IPS DF 6.9 (cell line): Measurements from ENCODE around the gene GLI3.
A peak's percentile ranks its signal among the peaks of the same experiment; 100 is the strongest.

Experiments used
- DNase-seq: peaks from one replicate; pipeline ENCODE4 v3.0.0-alpha.2; 2013; ENCODE audit warnings: low read depth, low spot score
- H3K27ac ChIP-seq: one replicate; pipeline ENCODE4 v1.5.1; 2013; ENCODE audit warnings: low read length, control low read depth
- H3K27me3 ChIP-seq: 2 replicates; pipeline ENCODE4 v1.6.1; 2013; ENCODE audit warnings: mild to moderate bottlenecking, low read length; ENCODE audit not compliant: control insufficient read depth, insufficient read depth
- H3K36me3 ChIP-seq: 2 replicates; pipeline ENCODE4 v1.6.1; 2013; ENCODE audit warnings: low read length; ENCODE audit not compliant: control insufficient read depth, insufficient read depth
- H3K4me1 ChIP-seq: 2 replicates; pipeline ENCODE4 v1.6.1; 2013; ENCODE audit warnings: low read length; ENCODE audit not compliant: control insufficient read depth, insufficient read depth
- H3K4me3 ChIP-seq: 2 replicates; pipeline ENCODE4 v1.5.1; 2013; ENCODE audit warnings: mild to moderate bottlenecking, low read length
- H3K9me3 ChIP-seq: 2 replicates; pipeline ENCODE4 v1.6.1; 2013; ENCODE audit warnings: low read length, inconsistent platforms; ENCODE audit not compliant: control insufficient read depth, insufficient read depth
- WGBS: extraction: QIAGEN DNeasy Blood & Tissue Kit; methylation state at CpG from one replicate; pipeline ENCODE4 v1.1.7; 2013; ENCODE audit warnings: mixed read lengths, missing lambda C conversion rate; ENCODE audit not compliant: insufficient read length, insufficient coverage; 5-methylcytosine and 5-hydroxymethylcytosine counted together

The GLI3 gene

GRCh38 chr7:42014625-42015618, 222.1 kb downstream of the GLI3 start:
- DNase-seq: peak; percentile 63
- no peaks in the 10 kb centered on the region; the same call in 1 of the 2 replicates for H3K36me3 ChIP-seq
- H3K27me3 ChIP-seq: no peaks in the 10 kb centered on the region
- no peak overlapping the region for H3K27ac ChIP-seq
- no peaks in the 10 kb centered on the region for H3K9me3 ChIP-seq
- H3K4me1 ChIP-seq: no peaks in the 10 kb centered on the region
- no CpG with 5 or more reads among the region's 9 CpGs for WGBS
- no peak overlapping the region for H3K4me3 ChIP-seq

- H3K9me3 ChIP-seq: no peaks in the 10 kb centered on the region
- WGBS: no CpG with 5 or more reads among the region's 5 CpGs
- no peak overlapping the region for H3K4me3 ChIP-seq
- no peak overlapping the region for H3K27ac ChIP-seq
- H3K4me1 ChIP-seq: no peaks in the 10 kb centered on the region
- H3K36me3 ChIP-seq: no peaks in the 10 kb centered on the region
- no peaks in the 10 kb centered on the region for H3K27me3 ChIP-seq
- DNase-seq: no peak
Observed at GRCh38 chr7:42012786-42013360, 224.1 kb downstream of the GLI3 start.

- H3K4me3 ChIP-seq: no peak overlapping the region
- no peaks in the 10 kb centered on the region for H3K9me3 ChIP-seq
- no peaks in the 10 kb centered on the region for H3K36me3 ChIP-seq
- no CpG with 5 or more reads among the region's 3 CpGs for WGBS
- no peaks in the 10 kb centered on the region for H3K27me3 ChIP-seq
- no peaks in the 10 kb centered on the region for H3K4me1 ChIP-seq
- DNase-seq: no peak
- no peak overlapping the region for H3K27ac ChIP-seq
Observed at GRCh38 chr7:42012313-42012712, 224.7 kb downstream of the GLI3 start.

- H3K36me3 ChIP-seq: no peaks in the 10 kb centered on the region
- no CpG with 5 or more reads among the region's 10 CpGs for WGBS
- H3K27ac ChIP-seq: no peak overlapping the region
- H3K27me3 ChIP-seq: no peaks in the 10 kb centered on the region
- no peaks in the 10 kb centered on the region for H3K4me1 ChIP-seq
- H3K9me3 ChIP-seq: no peaks in the 10 kb centered on the region
- DNase-seq: no peak
- H3K4me3 ChIP-seq: no peak overlapping the region
Observed at GRCh38 chr7:42011846-42012245, 225.2 kb downstream of the GLI3 start.

GRCh38 chr7:42010751-42011150, 226.3 kb downstream of the GLI3 start:
- Histone ChIP-seq H3K27ac (no peak overlapping the region), H3K9me3 (no peaks in the 10 kb centered on the region), H3K4me3 (no peak overlapping the region), H3K4me1 (no peaks in the 10 kb centered on the region), H3K36me3 (no peaks in the 10 kb centered on the region), H3K27me3 (no peaks in the 10 kb centered on the region)
- no peak for DNase-seq

- no peak for DNase-seq
- H3K4me1 ChIP-seq: no peaks in the 10 kb centered on the region
- no peak overlapping the region for H3K27ac ChIP-seq
- no CpG with 5 or more reads among the region's 3 CpGs for WGBS
- H3K9me3 ChIP-seq: no peaks in the 10 kb centered on the region
- no peak overlapping the region for H3K4me3 ChIP-seq
- no peaks in the 10 kb centered on the region for H3K27me3 ChIP-seq
- no peaks in the 10 kb centered on the region for H3K36me3 ChIP-seq
Observed at GRCh38 chr7:42006801-42007513, 230.1 kb downstream of the GLI3 start.

GRCh38 chr7:42002654-42003053, 234.4 kb downstream of the GLI3 start:
- DNase-seq: no peak
- no peaks in the 10 kb centered on the region for H3K9me3 ChIP-seq
- H3K27ac ChIP-seq: no peak overlapping the region
- H3K4me1 ChIP-seq: no peaks in the 10 kb centered on the region
- H3K27me3 ChIP-seq: no peaks in the 10 kb centered on the region
- no peak overlapping the region for H3K4me3 ChIP-seq
- H3K36me3 ChIP-seq: no peaks in the 10 kb centered on the region
- 100% methylated on average over 1 of the region's 2 CpGs for whole genome bisulfite sequencing

GRCh38 chr7:41999736-42000283, 237.2 kb downstream of the GLI3 start:
- no peak for DNase-seq
- Histone ChIP-seq H3K4me1 (no peaks in the 10 kb centered on the region), H3K9me3 (no peaks in the 10 kb centered on the region), H3K27me3 (no peaks in the 10 kb centered on the region), H3K27ac (no peak overlapping the region), H3K4me3 (no peak overlapping the region), H3K36me3 (no peaks in the 10 kb centered on the region)
- WGBS: no CpG with 5 or more reads among the region's 6 CpGs

- Histone ChIP-seq H3K36me3 (no peaks in the 10 kb centered on the region), H3K9me3 (no peaks in the 10 kb centered on the region), H3K27me3 (no peaks in the 10 kb centered on the region), H3K4me1 (no peaks in the 10 kb centered on the region), H3K27ac (no peak overlapping the region), H3K4me3 (no peak overlapping the region)
- no CpG with 5 or more reads among the region's 2 CpGs for WGBS
- DNase-seq: no peak
Observed at GRCh38 chr7:41998041-41998440, 239.0 kb downstream of the GLI3 start.

- no peak overlapping the region for H3K27ac ChIP-seq
- no peaks in the 10 kb centered on the region for H3K4me1 ChIP-seq
- DNase-seq: no peak
- no CpG with 5 or more reads among the region's 2 CpGs for whole genome bisulfite sequencing
- H3K9me3 ChIP-seq: no peaks in the 10 kb centered on the region
- H3K36me3 ChIP-seq: no peaks in the 10 kb centered on the region
- no peaks in the 10 kb centered on the region for H3K27me3 ChIP-seq
- no peak overlapping the region for H3K4me3 ChIP-seq
Observed at GRCh38 chr7:41997151-41997550, 239.9 kb downstream of the GLI3 start.
